ENCODE measurements around the gene REEP1.

DNA sequence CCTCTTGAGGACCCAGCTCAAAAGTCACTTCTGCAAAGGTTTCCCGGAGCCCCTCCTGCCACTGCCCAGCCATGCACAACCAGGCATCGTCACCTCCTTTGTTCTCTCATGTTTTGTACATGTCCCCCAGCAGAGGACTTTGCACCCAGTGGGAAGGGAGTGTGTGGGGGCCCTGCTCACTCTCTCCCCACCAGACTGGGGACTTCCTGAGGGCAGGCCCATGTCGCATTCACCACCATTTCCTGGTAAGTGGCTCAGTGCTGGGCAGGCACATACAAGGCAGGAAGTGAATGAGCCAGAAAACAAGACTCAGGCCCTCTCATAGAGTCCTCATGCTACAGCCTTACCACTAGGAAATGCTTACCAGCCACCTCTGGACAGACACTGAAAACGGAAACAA is 119.3 kb downstream of the REEP1 start:
- TF ChIP-seq, protein P1, sequence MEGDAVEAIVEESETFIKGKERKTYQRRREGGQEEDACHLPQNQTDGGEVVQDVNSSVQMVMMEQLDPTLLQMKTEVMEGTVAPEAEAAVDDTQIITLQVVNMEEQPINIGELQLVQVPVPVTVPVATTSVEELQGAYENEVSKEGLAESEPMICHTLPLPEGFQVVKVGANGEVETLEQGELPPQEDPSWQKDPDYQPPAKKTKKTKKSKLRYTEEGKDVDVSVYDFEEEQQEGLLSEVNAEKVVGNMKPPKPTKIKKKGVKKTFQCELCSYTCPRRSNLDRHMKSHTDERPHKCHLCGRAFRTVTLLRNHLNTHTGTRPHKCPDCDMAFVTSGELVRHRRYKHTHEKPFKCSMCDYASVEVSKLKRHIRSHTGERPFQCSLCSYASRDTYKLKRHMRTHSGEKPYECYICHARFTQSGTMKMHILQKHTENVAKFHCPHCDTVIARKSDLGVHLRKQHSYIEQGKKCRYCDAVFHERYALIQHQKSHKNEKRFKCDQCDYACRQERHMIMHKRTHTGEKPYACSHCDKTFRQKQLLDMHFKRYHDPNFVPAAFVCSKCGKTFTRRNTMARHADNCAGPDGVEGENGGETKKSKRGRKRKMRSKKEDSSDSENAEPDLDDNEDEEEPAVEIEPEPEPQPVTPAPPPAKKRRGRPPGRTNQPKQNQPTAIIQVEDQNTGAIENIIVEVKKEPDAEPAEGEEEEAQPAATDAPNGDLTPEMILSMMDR (IDR thresholded peaks at IDR 0.05): no peak
- TF ChIP-seq POLR2A (IDR thresholded peaks at IDR 0.05): no peak

Data from suprapubic skin (tissue), 3 donors.